Natural killer cell treated with Interleukin-12 subunit alpha and Interleukin-12 subunit beta and Interleukin-15 and Interleukin-18, amount 100 ng/mL, for 72 hours (primary cell): ENCODE data around the gene TKFC. TPM values are rescaled to one million over a fixed set of nuclear protein-coding genes. Genes with fewer than 3 reads are reported as not detected.

Experiments used
- ATAC-seq, 2 donors: fragments of 150-1000 bp; cut with Tn5 transposase in 1 of 2; sonication (Bioruptor Pico), chemical (Tn5 transposase) in 1 of 2; 2 replicates each; pipeline ENCODE4 v1.10.0; 2021
- DNase-seq: peaks from one replicate; pipeline ENCODE4 v3.0.0; 2022; ENCODE audit warnings: low spot score
- H3K27ac Mint-ChIP-seq, 2 donors: 1 replicate in 1 of 2; 2 replicates in 1 of 2; pipeline ENCODE4 v1.8.0; 2022; ENCODE audit warnings: mixed read lengths in 2 of 2, mild to moderate bottlenecking in 1 of 2, moderate library complexity in 1 of 2
- H3K27me3 Mint-ChIP-seq, 2 donors: 1 replicate in 1 of 2; 2 replicates in 1 of 2; pipeline ENCODE4 v1.8.0; 2022; ENCODE audit warnings: mixed read lengths in 2 of 2
- H3K36me3 Mint-ChIP-seq: one replicate; pipeline ENCODE4 v1.8.0; 2022; ENCODE audit warnings: mixed read lengths
- H3K4me1 Mint-ChIP-seq, 2 donors: 1 replicate in 1 of 2; 2 replicates in 1 of 2; pipeline ENCODE4 v1.8.0; 2022; ENCODE audit warnings: low read depth in 2 of 2, mixed read lengths in 2 of 2, mild to moderate bottlenecking in 1 of 2
- H3K4me3 Mint-ChIP-seq: one replicate; pipeline ENCODE4 v1.8.0; 2022; ENCODE audit warnings: mixed read lengths
- H3K9me3 Mint-ChIP-seq: 2 replicates; pipeline ENCODE4 v1.8.0; 2022; ENCODE audit warnings: mixed read lengths
- total RNA-seq, 2 donors: library from RNA; stranded (reverse); gene quantifications; one replicate each; pipeline ENCODE4 v1.2.3, GENCODE V29; 2022

Gene TKFC
- total RNA-seq, 2 donors from 2014 or later = 18.9 to 38.9 TPM

- H3K36me3 Mint-ChIP-seq = peaks cover 26% of the 10 kb centered on the region
- ATAC-seq = peak in 1 of 2 donors; percentile 7
- DNase-seq = no peak
- no peak overlapping the region for H3K27ac Mint-ChIP-seq
- no peak overlapping the region for H3K4me3 Mint-ChIP-seq
- H3K4me1 Mint-ChIP-seq = peaks cover 20 to 21% of the 10 kb centered on the region in 2 donors
- no peaks in the 10 kb centered on the region for H3K9me3 Mint-ChIP-seq
- H3K27me3 Mint-ChIP-seq = no peaks in the 10 kb centered on the region
Observed at GRCh38 chr11:61302550-61302949, 30.5 kb upstream of the TKFC start.

GRCh38 chr11:61303725-61304124 lies 29.3 kb upstream of the TKFC start:
- DNase-seq (no peak), ATAC-seq (no peak)
- Mint-ChIP-seq H3K27ac (no peak overlapping the region), H3K9me3 (no peaks in the 10 kb centered on the region), H3K27me3 (no peaks in the 10 kb centered on the region), H3K4me1 (peaks cover 9 to 10% of the 10 kb centered on the region in 2 donors), H3K36me3 (peaks cover 23% of the 10 kb centered on the region), H3K4me3 (no peak overlapping the region)

GRCh38 chr11:61305417-61305816 lies 27.6 kb upstream of the TKFC start:
- Mint-ChIP-seq H3K36me3 (peaks cover 25% of the 10 kb centered on the region), H3K27me3 (no peaks in the 10 kb centered on the region), H3K4me1 (peaks cover 0 to 1% of the 10 kb centered on the region in 2 donors), H3K9me3 (no peaks in the 10 kb centered on the region), H3K4me3 (no peak overlapping the region), H3K27ac (no peak overlapping the region)
- DNase-seq (no peak), ATAC-seq (no peak)

- DNase-seq = no peak
- ATAC-seq = peak in 1 of 2 donors; percentile 8
- H3K4me3 Mint-ChIP-seq = no peak overlapping the region
- H3K9me3 Mint-ChIP-seq = no peaks in the 10 kb centered on the region
- no peak overlapping the region for H3K27ac Mint-ChIP-seq
- H3K36me3 Mint-ChIP-seq = peaks cover 21% of the 10 kb centered on the region
- H3K4me1 Mint-ChIP-seq = no peaks in the 10 kb centered on the region
- H3K27me3 Mint-ChIP-seq = no peaks in the 10 kb centered on the region
Observed at GRCh38 chr11:61306221-61306620, 26.8 kb upstream of the TKFC start.

GRCh38 chr11:61307354-61307753 lies 25.7 kb upstream of the TKFC start:
- no peaks in the 10 kb centered on the region for H3K27me3 Mint-ChIP-seq
- H3K27ac Mint-ChIP-seq = no peak overlapping the region
- H3K36me3 Mint-ChIP-seq = peaks cover 12% of the 10 kb centered on the region
- H3K4me1 Mint-ChIP-seq = no peaks in the 10 kb centered on the region
- no peaks in the 10 kb centered on the region for H3K9me3 Mint-ChIP-seq
- H3K4me3 Mint-ChIP-seq = no peak overlapping the region
- ATAC-seq (no peak), DNase-seq (no peak)

- peak overlapping the region; percentile 19 for H3K4me3 Mint-ChIP-seq
- no peak for ATAC-seq
- DNase-seq = no peak
- H3K4me1 Mint-ChIP-seq = no peaks in the 10 kb centered on the region
- peaks cover 20% of the 10 kb centered on the region for H3K36me3 Mint-ChIP-seq
- no peaks in the 10 kb centered on the region for H3K27me3 Mint-ChIP-seq
- H3K27ac Mint-ChIP-seq = peak overlapping the region in 1 of 2 donors; percentile 44
- H3K9me3 Mint-ChIP-seq = no peaks in the 10 kb centered on the region
Observed at GRCh38 chr11:61309141-61309540, 23.9 kb upstream of the TKFC start.

- H3K4me1 Mint-ChIP-seq = no peaks in the 10 kb centered on the region
- no peaks in the 10 kb centered on the region for H3K9me3 Mint-ChIP-seq
- peaks cover 18% of the 10 kb centered on the region for H3K36me3 Mint-ChIP-seq
- peak overlapping the region in 1 of 2 donors; percentile 44 for H3K27ac Mint-ChIP-seq
- peak overlapping the region; percentile 22 for H3K4me3 Mint-ChIP-seq
- no peaks in the 10 kb centered on the region for H3K27me3 Mint-ChIP-seq
- ATAC-seq (peak; percentile 56 to 88), DNase-seq (no peak)
Observed at GRCh38 chr11:61309739-61310138, 23.3 kb upstream of the TKFC start.

GRCh38 chr11:61310749-61311148 lies 22.3 kb upstream of the TKFC start:
- DNase-seq (no peak), ATAC-seq (no peak)
- no peaks in the 10 kb centered on the region for H3K9me3 Mint-ChIP-seq
- H3K36me3 Mint-ChIP-seq = peaks cover 22% of the 10 kb centered on the region
- H3K27ac Mint-ChIP-seq = peak overlapping the region in 1 of 2 donors; percentile 44
- peaks cover 0 to 2% of the 10 kb centered on the region in 2 donors for H3K4me1 Mint-ChIP-seq
- H3K4me3 Mint-ChIP-seq = no peak overlapping the region
- H3K27me3 Mint-ChIP-seq = no peaks in the 10 kb centered on the region

GRCh38 chr11:61315260-61315659 lies 17.8 kb upstream of the TKFC start:
- no peak overlapping the region for H3K4me3 Mint-ChIP-seq
- no peaks in the 10 kb centered on the region for H3K27me3 Mint-ChIP-seq
- H3K9me3 Mint-ChIP-seq = no peaks in the 10 kb centered on the region
- H3K4me1 Mint-ChIP-seq = peaks cover 0 to 2% of the 10 kb centered on the region in 2 donors
- DNase-seq (no peak), ATAC-seq (no peak)
- peaks cover 27% of the 10 kb centered on the region for H3K36me3 Mint-ChIP-seq
- H3K27ac Mint-ChIP-seq = no peak overlapping the region

- Mint-ChIP-seq H3K27me3 (no peaks in the 10 kb centered on the region), H3K36me3 (peaks cover 48% of the 10 kb centered on the region), H3K27ac (no peak overlapping the region), H3K4me1 (peaks cover 13 to 20% of the 10 kb centered on the region in 2 donors), H3K4me3 (no peak overlapping the region), H3K9me3 (no peaks in the 10 kb centered on the region)
- ATAC-seq = no peak
- DNase-seq = no peak
Observed at GRCh38 chr11:61325649-61326414, 7.2 kb upstream of the TKFC start.

GRCh38 chr11:61327669-61328071 lies 5.4 kb upstream of the TKFC start:
- no peak for DNase-seq
- Mint-ChIP-seq H3K27me3 (no peaks in the 10 kb centered on the region), H3K36me3 (peaks cover 43% of the 10 kb centered on the region), H3K4me3 (no peak overlapping the region), H3K9me3 (no peaks in the 10 kb centered on the region), H3K4me1 (peaks cover 31 to 37% of the 10 kb centered on the region in 2 donors), H3K27ac (no peak overlapping the region)
- ATAC-seq = no peak

- DNase-seq (no peak), ATAC-seq (no peak)
- Mint-ChIP-seq H3K4me3 (no peak overlapping the region), H3K36me3 (peaks cover 39% of the 10 kb centered on the region), H3K4me1 (peaks cover 33 to 36% of the 10 kb centered on the region in 2 donors), H3K27me3 (no peaks in the 10 kb centered on the region), H3K27ac (no peak overlapping the region), H3K9me3 (no peaks in the 10 kb centered on the region)
Observed at GRCh38 chr11:61328351-61328750, 4.7 kb upstream of the TKFC start.

GRCh38 chr11:61329871-61330270 lies 3.2 kb upstream of the TKFC start:
- no peak for DNase-seq
- Mint-ChIP-seq H3K27me3 (no peaks in the 10 kb centered on the region), H3K9me3 (no peaks in the 10 kb centered on the region), H3K4me3 (no peak overlapping the region), H3K27ac (peak overlapping the region in 1 of 2 donors; percentile 98), H3K4me1 (peaks cover 42 to 44% of the 10 kb centered on the region in 2 donors), H3K36me3 (peaks cover 30% of the 10 kb centered on the region)
- no peak for ATAC-seq

- H3K4me1 Mint-ChIP-seq = peaks cover 42 to 44% of the 10 kb centered on the region in 2 donors
- no peaks in the 10 kb centered on the region for H3K27me3 Mint-ChIP-seq
- H3K27ac Mint-ChIP-seq = peak overlapping the region; percentile 98
Observed at GRCh38 chr11:61331651-61332050, 1.4 kb upstream of the TKFC start.

More at GRCh38 chr11:61331651-61332050, 1.4 kb upstream of the TKFC start:
- H3K36me3 Mint-ChIP-seq = peaks cover 18% of the 10 kb centered on the region
- ATAC-seq (no peak), DNase-seq (no peak)
- H3K4me3 Mint-ChIP-seq = peak overlapping the region; percentile 99
- H3K9me3 Mint-ChIP-seq = no peaks in the 10 kb centered on the region
